ENCODE data around the gene SRF. TPM values are rescaled to one million over a fixed set of nuclear protein-coding genes. Genes with fewer than 3 reads are reported as not detected.

Gene SRF
- total and polyA plus RNA-seq, 2 donors (not counting 1 experiment from before 2014, with no cell fraction given) = 21.7 to 22.7 TPM

DNA sequence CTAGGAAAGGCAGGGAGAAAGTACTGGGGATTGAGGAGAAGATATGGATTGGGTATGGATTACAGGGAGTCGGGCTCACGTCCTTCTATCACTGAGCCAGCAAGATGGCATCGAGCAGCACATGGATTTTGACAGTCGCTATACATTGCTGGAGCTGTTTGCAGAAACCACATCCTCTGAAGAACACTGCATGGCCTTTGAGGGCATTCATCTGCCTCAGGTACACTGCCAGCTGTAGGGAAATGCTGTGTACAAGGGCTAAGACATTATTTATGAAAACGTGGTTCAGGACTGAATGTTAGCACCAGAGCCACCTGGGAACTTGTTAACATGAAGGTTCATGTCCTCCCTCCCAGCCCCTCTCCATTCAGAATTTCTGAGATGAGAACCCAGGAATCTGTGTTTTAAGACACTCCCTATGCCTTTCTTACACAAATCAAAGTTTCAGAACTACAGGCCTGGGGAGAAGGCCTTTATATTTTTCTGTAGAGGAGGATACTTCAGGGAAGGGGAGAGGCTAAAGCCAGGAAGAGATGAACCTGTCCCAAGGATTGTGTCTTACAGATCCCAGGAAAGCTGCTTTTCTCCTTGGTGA is 14.4 kb downstream of the SRF start:
- Histone ChIP-seq H3K4me3 (ENCODE audit: control extremely low read depth in 1 of 5, extremely low read depth in 1 of 5, insufficient read depth in 1 of 5, low read depth in 2 of 5, low read length in 4 of 5) (no peak overlapping the region), H2AFZ (ENCODE audit: insufficient read depth, low read depth, low read length, poor library complexity, severe bottlenecking) (no peak overlapping the region), H3K79me2 (ENCODE audit: control insufficient read depth, insufficient read depth, low read length) (peaks cover 64% of the 10 kb centered on the region), H3K27me3 (replicated peaks in 1 of 4; ENCODE audit: control extremely low read depth in 1 of 4, control insufficient read depth in 3 of 4, insufficient read depth in 4 of 4, low read length in 3 of 4) (no peaks in the 10 kb centered on the region), H4K20me1 (ENCODE audit: control insufficient read depth, insufficient read depth, low read length, poor library complexity, severe bottlenecking) (no peaks in the 10 kb centered on the region), H3K4me1 (ENCODE audit: control insufficient read depth in 2 of 2, insufficient read depth in 2 of 2, low read length in 2 of 2) (peaks cover 20% of the 10 kb centered on the region in 2 donors), H3K27ac (ENCODE audit: low read length in 2 of 2) (no peak overlapping the region), H3K4me2 (replicated peaks; ENCODE audit: low read depth, low read length, poor library complexity, severe bottlenecking) (no peak overlapping the region), H3K9me3 (ENCODE audit: control extremely low read depth in 1 of 3, control insufficient read depth in 2 of 3, insufficient read depth in 1 of 3, low read length in 2 of 3) (no peaks in the 10 kb centered on the region), H3K9ac (ENCODE audit: low read length) (no peak overlapping the region), H3K36me3 (replicated peaks in 1 of 2; ENCODE audit: control extremely low read depth in 1 of 2, control insufficient read depth in 1 of 2, extremely low read depth in 1 of 2, insufficient read depth in 2 of 2, low read length in 1 of 2) (peaks cover 6 to 43% of the 10 kb centered on the region in 2 experiments)
- Mint-ChIP-seq H3K27me3 (no peaks in the 10 kb centered on the region), H3K4me3 (no peak overlapping the region), H3K27ac (no peak overlapping the region), H3K9me3 (ENCODE audit: insufficient read depth) (no peaks in the 10 kb centered on the region), H3K4me1 (peaks cover 38% of the 10 kb centered on the region)
- TF ChIP-seq EZH2 (IDR thresholded peaks at IDR 0.05; ENCODE audit: borderline replicate concordance, insufficient read depth, low read depth, low read length, poor library complexity, severe bottlenecking) (no peak), CTCF (IDR thresholded peaks at IDR 0.05) (no peak)
- ChIA-PET CTCF (no interaction called here), POLR2A (no interaction called here)
- WGBS (ENCODE audit: insufficient coverage) = 84% methylated on average over 4 of the region's 5 CpGs
- DNase-seq = no peak
- no peak for ATAC-seq (ENCODE audit: low read depth)
- intact Hi-C loops (cut with micrococcal nuclease) = no loop called here

- WGBS (ENCODE audit: insufficient coverage) = over 99% methylated on average over 12 of the region's 14 CpGs
- H3K4me3 ChIP-seq (ENCODE audit: control extremely low read depth in 1 of 5, extremely low read depth in 1 of 5, insufficient read depth in 1 of 5, low read depth in 2 of 5, low read length in 4 of 5) = no peak overlapping the region
- no peak for DNase-seq
Measured at GRCh38 chr6:43186019-43186418, 14.9 kb downstream of the SRF start.

More at GRCh38 chr6:43186019-43186418, 14.9 kb downstream of the SRF start:
- H3K9me3 ChIP-seq (ENCODE audit: control extremely low read depth in 1 of 3, control insufficient read depth in 2 of 3, insufficient read depth in 1 of 3, low read length in 2 of 3) = no peaks in the 10 kb centered on the region
- H3K9ac ChIP-seq (ENCODE audit: low read length) = no peak overlapping the region
- no peak for TF ChIP-seq CTCF (IDR thresholded peaks at IDR 0.05)
- no peak for TF ChIP-seq EZH2 (IDR thresholded peaks at IDR 0.05; ENCODE audit: borderline replicate concordance, insufficient read depth, low read depth, low read length, poor library complexity, severe bottlenecking)
- Mint-ChIP-seq H3K9me3 (ENCODE audit: insufficient read depth) (no peaks in the 10 kb centered on the region), H3K27ac (no peak overlapping the region), H3K27me3 (no peaks in the 10 kb centered on the region), H3K4me1 (peaks cover 39% of the 10 kb centered on the region), H3K4me3 (no peak overlapping the region)
- no peak overlapping the region for H3K4me2 ChIP-seq (replicated peaks; ENCODE audit: low read depth, low read length, poor library complexity, severe bottlenecking)
- no peak for ATAC-seq (ENCODE audit: low read depth)
- H3K79me2 ChIP-seq (ENCODE audit: control insufficient read depth, insufficient read depth, low read length) = peaks cover 64% of the 10 kb centered on the region
- ChIA-PET POLR2A (no interaction called here), CTCF (no interaction called here)
- H3K36me3 ChIP-seq (replicated peaks in 1 of 2; ENCODE audit: control extremely low read depth in 1 of 2, control insufficient read depth in 1 of 2, extremely low read depth in 1 of 2, insufficient read depth in 2 of 2, low read length in 1 of 2) = peaks cover 6 to 47% of the 10 kb centered on the region in 2 experiments
- intact Hi-C loops (cut with micrococcal nuclease) = no loop called here
- H2AFZ ChIP-seq (ENCODE audit: insufficient read depth, low read depth, low read length, poor library complexity, severe bottlenecking) = no peak overlapping the region
- H4K20me1 ChIP-seq (ENCODE audit: control insufficient read depth, insufficient read depth, low read length, poor library complexity, severe bottlenecking) = no peaks in the 10 kb centered on the region
- H3K27ac ChIP-seq (ENCODE audit: low read length in 2 of 2) = no peak overlapping the region
- H3K27me3 ChIP-seq (replicated peaks in 1 of 4; ENCODE audit: control extremely low read depth in 1 of 4, control insufficient read depth in 3 of 4, insufficient read depth in 4 of 4, low read length in 3 of 4) = no peaks in the 10 kb centered on the region
- peaks cover 19 to 20% of the 10 kb centered on the region in 2 donors for H3K4me1 ChIP-seq (ENCODE audit: control insufficient read depth in 2 of 2, insufficient read depth in 2 of 2, low read length in 2 of 2)

Measured in B cell (primary cell).